GM12878 (cell line): ENCODE results near the gene MYCBP2. TPM values are rescaled to one million over a fixed set of nuclear protein-coding genes. Genes with fewer than 3 reads are reported as not detected.

Experiments used
- ATAC-seq: fragments of 200-7000 bp; cut with Tn5 transposase; 3 replicates; pipeline ENCODE4 v1.9.1; 2020; ENCODE audit warnings: mild to moderate bottlenecking, moderate library complexity
- BruUV-seq: library from RNA; stranded (reverse); fragments of 400-500 nt; replicated peaks from 2 replicates; lab custom pipeline; 2021; lab: Mats Ljungman, UMichigan
- CTCF ChIA-PET: fragments of 300-600 bp; sonication (Branson Sonifier 250); formaldehyde crosslinking; extraction: SDS; loops from one replicate; lab custom pipeline; 2021; ENCODE audit warnings: inconsistent platforms; lab: Yijun Ruan, JAX
- POLR2A ChIA-PET: fragments of 350-600 bp; formaldehyde crosslinking; extraction: SDS; loops from one replicate; lab custom pipeline; 2021; ENCODE audit warnings: inconsistent platforms; lab: Charles Lee
- RAD21 ChIA-PET: fragments of 300-600 bp; sonication (Branson Sonifier 250); formaldehyde crosslinking; loops from one replicate; lab custom pipeline; 2023; ENCODE audit warnings: antibody characterized with exemption; ENCODE audit not compliant: unreplicated experiment; lab: Charles Lee
- SMC1A ChIA-PET: fragments of 300-600 bp; sonication (Branson Sonifier 250); formaldehyde crosslinking; loops from one replicate; lab custom pipeline; 2023; ENCODE audit not compliant: unreplicated experiment, uncharacterized antibody; lab: Charles Lee
- DNase-seq: peaks from one replicate; pipeline ENCODE4 v3.0.0-alpha.2; 2011; ENCODE audit warnings: low read depth, low spot score
- FAIRE-seq: peaks from 3 replicates; lab custom pipeline; 2011; peaks lifted over from hg19 to GRCh38; lab: Jason Lieb, UNC
- H2AFZ ChIP-seq: 2 replicates; pipeline ENCODE4 v1.6.0; 2011; ENCODE audit warnings: low read depth, low read length, control low read depth; ENCODE audit not compliant: control insufficient read depth
- H3K27ac ChIP-seq: 2 replicates; pipeline ENCODE4 v1.5.1; 2011; ENCODE audit warnings: control low read depth; ENCODE audit not compliant: control insufficient read depth, insufficient read depth
- H3K27me3 ChIP-seq, 2 experiments: replicated peaks in 1 of 2; 2 replicates each; pipeline versions ENCODE4 v1.6.0 to v1.6.1; 2011; ENCODE audit warnings: low read length in 1 of 2; ENCODE audit not compliant: control insufficient read depth in 2 of 2, insufficient read depth in 2 of 2
- H3K36me3 ChIP-seq, 2 experiments: 2 replicates each; pipeline ENCODE4 v1.5.1; 2011; ENCODE audit warnings: low read length in 1 of 2; ENCODE audit not compliant: control insufficient read depth in 2 of 2, insufficient read depth in 2 of 2
- H3K4me1 ChIP-seq: 2 replicates; pipeline ENCODE4 v1.6.1; 2011; ENCODE audit warnings: mild to moderate bottlenecking, low read length, moderate library complexity, mixed read lengths; ENCODE audit not compliant: control insufficient read depth, insufficient read depth
- H3K4me2 ChIP-seq: 2 replicates; pipeline ENCODE4 v1.6.0; 2011; ENCODE audit warnings: control low read depth; ENCODE audit not compliant: control insufficient read depth, insufficient read depth
- H3K4me3 ChIP-seq: fragments of 200-600 bp; sonication (generic); 2 replicates; pipeline ENCODE4 v1.5.1; 2016
- H3K79me2 ChIP-seq: 2 replicates; pipeline ENCODE4 v1.6.0; 2011; ENCODE audit warnings: low read length; ENCODE audit not compliant: control insufficient read depth, insufficient read depth
- H3K9ac ChIP-seq: 2 replicates; pipeline ENCODE4 v1.8.0; 2011; ENCODE audit warnings: low read length, control low read depth, mixed read lengths; ENCODE audit not compliant: control insufficient read depth, insufficient read depth
- H3K9me3 ChIP-seq: replicated peaks from 3 replicates; pipeline ENCODE4 v1.5.1; 2011; ENCODE audit warnings: mild to moderate bottlenecking, low read length; ENCODE audit not compliant: control insufficient read depth, insufficient read depth
- H4K20me1 ChIP-seq: 2 replicates; pipeline ENCODE4 v1.6.0; 2011; ENCODE audit not compliant: control insufficient read depth, insufficient read depth
- CBFB ChIP-seq: IDR thresholded peaks from 2 replicates; pipeline ENCODE4 v1.6.1; 2016; ENCODE audit warnings: antibody characterized with exemption, low read depth
- CREB1 ChIP-seq: IDR thresholded peaks from 2 replicates; pipeline ENCODE4 v1.6.1; 2012; ENCODE audit warnings: low read depth, mild to moderate bottlenecking, inconsistent platforms
- FOXK2 ChIP-seq: fragments of 450-650 bp; IDR thresholded peaks from 2 replicates; pipeline ENCODE4 v1.6.1; 2017; ENCODE audit warnings: mild to moderate bottlenecking, moderate library complexity
- GABPA ChIP-seq: IDR thresholded peaks from 2 replicates; pipeline ENCODE4 v1.6.1; 2014; ENCODE audit warnings: antibody characterized with exemption, low read depth, mild to moderate bottlenecking, inconsistent platforms
- GATAD2B ChIP-seq: fragments of 450-650 bp; conservative IDR thresholded peaks from 2 replicates; pipeline ENCODE4 v1.6.1; 2017; ENCODE audit warnings: low read depth, mild to moderate bottlenecking, moderate library complexity
- MYC ChIP-seq: IDR thresholded peaks from 2 replicates; pipeline ENCODE4 v1.6.1; 2011; ENCODE audit warnings: mild to moderate bottlenecking, low read length, moderate library complexity, inconsistent platforms; ENCODE audit not compliant: insufficient read depth, insufficient replicate concordance, insufficient read length, severe bottlenecking
- NFIC ChIP-seq: IDR thresholded peaks from 2 replicates; pipeline ENCODE4 v1.6.1; 2012; ENCODE audit warnings: low read depth, mild to moderate bottlenecking, inconsistent platforms, low read length, moderate library complexity
- SIN3A ChIP-seq: IDR thresholded peaks from 2 replicates; pipeline ENCODE4 v1.6.1; 2012; ENCODE audit warnings: low read depth, low read length, improper control_type of control experiment
- SMAD1 ChIP-seq: fragments of 450-650 bp; IDR thresholded peaks from 2 replicates; pipeline ENCODE4 v1.6.1; 2018; ENCODE audit warnings: mild to moderate bottlenecking, low read depth; ENCODE audit not compliant: partially characterized antibody
- SREBF1 ChIP-seq: IDR thresholded peaks from 2 replicates; pipeline ENCODE4 v1.6.1; 2012; ENCODE audit warnings: mild to moderate bottlenecking, low read length
- SUZ12 ChIP-seq: fragments of 200-600 bp; sonication (generic); IDR thresholded peaks from one replicate; pipeline ENCODE4 v1.6.1; 2018; ENCODE audit warnings: antibody characterized with exemption, mild to moderate bottlenecking; ENCODE audit not compliant: unreplicated experiment
- WRNIP1 ChIP-seq: IDR thresholded peaks from 2 replicates; pipeline ENCODE4 v1.6.1; 2011; ENCODE audit warnings: low read depth, low read length, improper control_type of control experiment, borderline replicate concordance
- WGBS: methylation state at CpG from one replicate; pipeline ENCODE4 v1.1.6; 2016; ENCODE audit warnings: low lambda C conversion rate; ENCODE audit not compliant: insufficient replicate concordance, insufficient coverage; ENCODE audit errors: missing lambda C conversion rate; 5-methylcytosine and 5-hydroxymethylcytosine counted together
- in situ Hi-C: fragments of 300-500 bp; cut with MboI; formaldehyde crosslinking; loops from 9 replicates; pipeline ENCODE4 v1.14.3; 2018; ENCODE audit warnings: mixed read lengths
- intact Hi-C: fragments of 100-400 bp; cut with micrococcal nuclease; formaldehyde crosslinking; loops from one replicate; pipeline ENCODE4 v1.14.2; 2022; ENCODE audit not compliant: unreplicated experiment
- polyA plus RNA-seq, 11 experiments: library from polyadenylated mRNA; depleted of rRNA in 4 of 11; unstranded in 6 of 11; stranded (reverse) in 5 of 11; fragments of >200 nt; fragmentation: Nextera tagmentation in 4 of 11; fragmentation: Illumina TruSeq in 1 of 11; extraction: Ambion mirVana in 4 of 11; extraction: Trizol in 1 of 11; gene quantifications; 1 replicate in 1 of 11; 2 replicates in 10 of 11; pipeline versions ENCODE4 v1.2.1 to v1.2.3, GENCODE V29; 2011 to 2016; ENCODE audit warnings: inconsistent platforms in 2 of 11, missing spikeins in 2 of 11, low read depth in 1 of 11
- total RNA-seq, 4 experiments: library from RNA; depleted of rRNA in 3 of 4; stranded (reverse); fragments of >200 nt in 3 of 4; fragmentation: Illumina TruSeq in 1 of 4; extraction: Trizol in 1 of 4; gene quantifications; 2 replicates each; pipeline versions ENCODE4 v1.2.1 to v1.2.3, GENCODE V29; 2013 to 2021
- TF ChIP-seq, protein P1 (sequence below): IDR thresholded peaks from 2 replicates; pipeline ENCODE4 v1.6.1; 2012; ENCODE audit warnings: low read length, inconsistent platforms
- TF ChIP-seq, protein P2 (sequence below): fragments of 150-350 bp; IDR thresholded peaks from 2 replicates; pipeline ENCODE4 v1.6.1; 2016; ENCODE audit warnings: low read depth, low read length

Gene MYCBP2
- total and polyA plus RNA-seq, 10 of the 15 experiments (the other 5 are each of a cell fraction or from before 2014, with no cell fraction given) = 51.9 to 152 (median 98.2) TPM

DNA sequence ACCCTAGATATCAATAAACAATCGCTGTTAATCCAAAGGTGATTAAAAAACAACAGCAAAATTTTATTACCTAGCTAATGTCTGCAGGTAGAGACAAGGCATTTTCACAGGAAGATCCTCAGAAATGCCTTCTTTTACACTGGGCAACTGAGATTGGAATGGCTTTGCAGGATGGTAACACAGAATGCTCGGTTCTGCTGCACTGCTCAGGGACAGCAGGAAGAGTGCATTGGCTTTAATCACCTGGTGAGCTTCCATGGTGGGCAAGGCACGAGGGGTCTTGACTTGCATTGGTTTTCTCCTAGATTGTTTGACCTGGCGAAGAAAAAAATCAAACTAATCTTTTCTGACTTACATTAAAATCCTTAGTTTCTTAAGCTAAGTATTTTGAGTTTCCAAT, 231.6 kb downstream of the MYCBP2 start:
- no peak overlapping the region for H3K4me3 ChIP-seq
- RAD21 ChIA-PET = no interaction called here
- TF ChIP-seq SIN3A = no peak
- no peak for TF ChIP-seq WRNIP1
- TF ChIP-seq GATAD2B = no peak
- TF ChIP-seq MYC = no peak
- TF ChIP-seq CBFB = no peak
- no peaks in the 10 kb centered on the region for H3K79me2 ChIP-seq
- in situ Hi-C loops = no loop called here
- H3K9ac ChIP-seq = no peak overlapping the region
- no peak for FAIRE-seq
- no TSS peak for BruUV-seq
- CTCF ChIA-PET = interaction anchor here (0.7 to 1.4 kb wide), 4 partner anchors 11 to 715 kb away, joined by 3 to 4 read pairs (median 4); no protein-coding TSS in a partner anchor
- peaks cover 1 to 30% of the 10 kb centered on the region in 2 experiments for H3K36me3 ChIP-seq
- H3K27ac ChIP-seq = no peak overlapping the region
- POLR2A ChIA-PET = interaction anchor here (1.1 kb wide), 1 partner anchor 14 kb away, joined by 3 read pairs; no protein-coding TSS in a partner anchor
- H3K9me3 ChIP-seq = no peaks in the 10 kb centered on the region
- no peak for DNase-seq
- 96% methylated on average over 4 of the region's 4 CpGs for WGBS
- no peak overlapping the region for H2AFZ ChIP-seq
- ATAC-seq = no peak
- intact Hi-C loops = no loop called here
- H3K27me3 ChIP-seq = no peaks in the 10 kb centered on the region
- no peaks in the 10 kb centered on the region for H4K20me1 ChIP-seq
- SMC1A ChIA-PET = interaction anchor here (0.8 to 1.2 kb wide), 5 partner anchors 10 to 382 kb away, joined by 3 to 5 read pairs (median 4); no protein-coding TSS in a partner anchor
- H3K4me2 ChIP-seq = no peak overlapping the region
- no peaks in the 10 kb centered on the region for H3K4me1 ChIP-seq

DNA sequence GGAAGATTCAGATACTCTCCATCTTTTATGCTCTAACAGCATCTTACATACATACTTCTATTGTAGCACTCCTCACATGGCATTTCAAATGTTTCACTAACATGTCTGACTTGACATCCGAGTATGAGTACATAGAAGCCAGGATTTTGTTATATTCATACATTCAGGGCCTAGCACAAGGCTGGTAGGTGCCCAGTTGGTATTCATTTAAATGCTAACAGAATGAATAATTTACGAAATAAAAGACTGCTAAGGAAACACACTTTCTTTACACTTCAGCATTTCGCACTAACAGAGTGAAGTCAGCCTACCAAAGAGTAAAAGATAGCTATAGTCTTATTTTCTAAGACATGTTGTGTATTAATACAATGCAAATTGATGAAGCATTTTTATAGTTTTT, 232.1 kb downstream of the MYCBP2 start:
- in situ Hi-C loops (no loop called here), intact Hi-C loops (no loop called here)
- Histone ChIP-seq H3K79me2 (no peaks in the 10 kb centered on the region), H3K4me2 (no peak overlapping the region), H3K27me3 (no peaks in the 10 kb centered on the region), H3K4me1 (no peaks in the 10 kb centered on the region), H3K36me3 (peaks cover 1 to 28% of the 10 kb centered on the region in 2 experiments), H3K27ac (no peak overlapping the region), H2AFZ (no peak overlapping the region), H3K4me3 (no peak overlapping the region), H4K20me1 (no peaks in the 10 kb centered on the region), H3K9ac (no peak overlapping the region), H3K9me3 (no peaks in the 10 kb centered on the region)
- SMC1A ChIA-PET = interaction anchor here (0.8 to 1.2 kb wide), 4 partner anchors 10 to 23 kb away, joined by 3 to 4 read pairs (median 4); no protein-coding TSS in a partner anchor
- no peak for DNase-seq
- no peak for ATAC-seq
- RAD21 ChIA-PET = no interaction called here
- WGBS = 95% methylated on average over 3 of the region's 3 CpGs
- FAIRE-seq = no peak
- CTCF ChIA-PET = interaction anchor here (0.9 to 1.4 kb wide), 2 partner anchors 12 to 18 kb away, joined by 3 to 4 read pairs; no protein-coding TSS in a partner anchor
- POLR2A ChIA-PET = no interaction called here
- no TSS peak for BruUV-seq
- TF ChIP-seq, protein P1, sequence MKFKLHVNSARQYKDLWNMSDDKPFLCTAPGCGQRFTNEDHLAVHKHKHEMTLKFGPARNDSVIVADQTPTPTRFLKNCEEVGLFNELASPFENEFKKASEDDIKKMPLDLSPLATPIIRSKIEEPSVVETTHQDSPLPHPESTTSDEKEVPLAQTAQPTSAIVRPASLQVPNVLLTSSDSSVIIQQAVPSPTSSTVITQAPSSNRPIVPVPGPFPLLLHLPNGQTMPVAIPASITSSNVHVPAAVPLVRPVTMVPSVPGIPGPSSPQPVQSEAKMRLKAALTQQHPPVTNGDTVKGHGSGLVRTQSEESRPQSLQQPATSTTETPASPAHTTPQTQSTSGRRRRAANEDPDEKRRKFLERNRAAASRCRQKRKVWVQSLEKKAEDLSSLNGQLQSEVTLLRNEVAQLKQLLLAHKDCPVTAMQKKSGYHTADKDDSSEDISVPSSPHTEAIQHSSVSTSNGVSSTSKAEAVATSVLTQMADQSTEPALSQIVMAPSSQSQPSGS = no peak
- TF ChIP-seq, protein P2, sequence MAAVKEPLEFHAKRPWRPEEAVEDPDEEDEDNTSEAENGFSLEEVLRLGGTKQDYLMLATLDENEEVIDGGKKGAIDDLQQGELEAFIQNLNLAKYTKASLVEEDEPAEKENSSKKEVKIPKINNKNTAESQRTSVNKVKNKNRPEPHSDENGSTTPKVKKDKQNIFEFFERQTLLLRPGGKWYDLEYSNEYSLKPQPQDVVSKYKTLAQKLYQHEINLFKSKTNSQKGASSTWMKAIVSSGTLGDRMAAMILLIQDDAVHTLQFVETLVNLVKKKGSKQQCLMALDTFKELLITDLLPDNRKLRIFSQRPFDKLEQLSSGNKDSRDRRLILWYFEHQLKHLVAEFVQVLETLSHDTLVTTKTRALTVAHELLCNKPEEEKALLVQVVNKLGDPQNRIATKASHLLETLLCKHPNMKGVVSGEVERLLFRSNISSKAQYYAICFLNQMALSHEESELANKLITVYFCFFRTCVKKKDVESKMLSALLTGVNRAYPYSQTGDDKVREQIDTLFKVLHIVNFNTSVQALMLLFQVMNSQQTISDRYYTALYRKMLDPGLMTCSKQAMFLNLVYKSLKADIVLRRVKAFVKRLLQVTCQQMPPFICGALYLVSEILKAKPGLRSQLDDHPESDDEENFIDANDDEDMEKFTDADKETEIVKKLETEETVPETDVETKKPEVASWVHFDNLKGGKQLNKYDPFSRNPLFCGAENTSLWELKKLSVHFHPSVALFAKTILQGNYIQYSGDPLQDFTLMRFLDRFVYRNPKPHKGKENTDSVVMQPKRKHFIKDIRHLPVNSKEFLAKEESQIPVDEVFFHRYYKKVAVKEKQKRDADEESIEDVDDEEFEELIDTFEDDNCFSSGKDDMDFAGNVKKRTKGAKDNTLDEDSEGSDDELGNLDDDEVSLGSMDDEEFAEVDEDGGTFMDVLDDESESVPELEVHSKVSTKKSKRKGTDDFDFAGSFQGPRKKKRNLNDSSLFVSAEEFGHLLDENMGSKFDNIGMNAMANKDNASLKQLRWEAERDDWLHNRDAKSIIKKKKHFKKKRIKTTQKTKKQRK = no peak
- no peak for TF ChIP-seq SMAD1
- TF ChIP-seq NFIC = no peak
- no peak for TF ChIP-seq SREBF1
- no peak for TF ChIP-seq SUZ12
- TF ChIP-seq FOXK2 = no peak
- TF ChIP-seq CREB1 = no peak
- no peak for TF ChIP-seq GABPA
